AG10803 (cell line): ENCODE data around the gene CTNNA2.
"Not testable (repeated sequence)": the region's sequence is repeated elsewhere in the genome, so short reads cannot be mapped to it uniquely, and the experiment has no call there.

ENCODE experiments used
- DNase-seq: peaks from one replicate; pipeline ENCODE4 v3.0.0; 2010; ENCODE audit warnings: low read depth
- H3K4me3 ChIP-seq: 2 replicates; pipeline ENCODE4 v1.5.1; 2011; ENCODE audit warnings: mild to moderate bottlenecking, low read length, control low read depth
- CTCF ChIP-seq: conservative IDR thresholded peaks from 2 replicates; pipeline ENCODE4 v1.5.1; 2011; ENCODE audit warnings: mild to moderate bottlenecking, low read length, control low read depth, inconsistent platforms

CTNNA2 gene

GRCh38 chr2:80092474-80092873, 579.6 kb downstream of the CTNNA2 start:
- no peak for TF ChIP-seq CTCF
- no peak for DNase-seq
- no peak overlapping the region for H3K4me3 ChIP-seq

GRCh38 chr2:80098503-80098902, 585.7 kb downstream of the CTNNA2 start:
- not testable (repeated sequence) for H3K4me3 ChIP-seq

GRCh38 chr2:80102026-80102425, 589.2 kb downstream of the CTNNA2 start:
- H3K4me3 ChIP-seq = no peak overlapping the region
- peak; percentile 81 for DNase-seq
- no peak; the same call in 1 of the 2 replicates for TF ChIP-seq CTCF

More at GRCh38 chr2:80098503-80098902, 585.7 kb downstream of the CTNNA2 start:
- not testable (repeated sequence) for DNase-seq

- DNase-seq = peak; percentile 56
- peak overlapping the region; percentile 2 for H3K4me3 ChIP-seq
- no peak for TF ChIP-seq CTCF
Measured at GRCh38 chr2:80105015-80105640, 592.3 kb downstream of the CTNNA2 start.

- no peak for TF ChIP-seq CTCF
- peak; percentile 13 for DNase-seq
- H3K4me3 ChIP-seq = no peak overlapping the region
Measured at GRCh38 chr2:80111185-80111584, 598.3 kb downstream of the CTNNA2 start.

GRCh38 chr2:80112790-80113189, 599.9 kb downstream of the CTNNA2 start:
- DNase-seq = no peak
- TF ChIP-seq CTCF = no peak
- H3K4me3 ChIP-seq = no peak overlapping the region

- no peak for DNase-seq
- H3K4me3 ChIP-seq = no peak overlapping the region
- no peak for TF ChIP-seq CTCF
Measured at GRCh38 chr2:80113399-80113798, 600.5 kb downstream of the CTNNA2 start.

GRCh38 chr2:80114812-80115211, 602.0 kb downstream of the CTNNA2 start:
- no peak for TF ChIP-seq CTCF
- H3K4me3 ChIP-seq = no peak overlapping the region
- DNase-seq = no peak
